DND-41 (cell line): ENCODE results near the gene ARHGAP45.

Experiments used
- ATAC-seq: fragments of 200-7000 bp; cut with Tn5 transposase; 3 replicates; pipeline ENCODE4 v1.9.1; 2021; ENCODE audit warnings: low read depth; ENCODE audit not compliant: insufficient read depth
- DNase-seq: peaks from one replicate; pipeline ENCODE4 v3.0.0-alpha.2; 2020
- H2AFZ ChIP-seq: 2 replicates; pipeline ENCODE4 v1.6.0; 2012; ENCODE audit warnings: low read depth, low read length
- H3K27ac ChIP-seq: 2 replicates; pipeline ENCODE4 v1.5.1; 2012; ENCODE audit warnings: low read length, inconsistent platforms
- H3K27me3 ChIP-seq: fragments of 200-600 bp; sonication (generic); 2 replicates; pipeline ENCODE4 v1.6.0; 2012; ENCODE audit warnings: low read length, mild to moderate bottlenecking, inconsistent platforms; ENCODE audit not compliant: insufficient read depth, poor library complexity
- H3K36me3 ChIP-seq: 2 replicates; pipeline ENCODE4 v1.5.1; 2012; ENCODE audit warnings: low read length, inconsistent platforms; ENCODE audit not compliant: insufficient read depth
- H3K4me1 ChIP-seq: 2 replicates; pipeline ENCODE4 v1.5.1; 2012; ENCODE audit warnings: mild to moderate bottlenecking, low read length; ENCODE audit not compliant: insufficient read depth
- H3K4me2 ChIP-seq: 2 replicates; pipeline ENCODE4 v1.6.0; 2012; ENCODE audit warnings: mild to moderate bottlenecking, moderate library complexity, low read length, inconsistent platforms; ENCODE audit not compliant: insufficient read depth
- H3K4me3 ChIP-seq, 2 experiments: fragments of 200-600 bp in 1 of 2; shearing (Covaris generic) in 1 of 2; 2 replicates each; pipeline ENCODE4 v1.5.1; 2012 to 2016; ENCODE audit warnings: inconsistent platforms in 2 of 2, low read length in 2 of 2, mild to moderate bottlenecking in 2 of 2, low read depth in 1 of 2, moderate library complexity in 1 of 2
- H3K79me2 ChIP-seq: 2 replicates; pipeline ENCODE4 v1.6.0; 2012; ENCODE audit warnings: low read length, inconsistent platforms; ENCODE audit not compliant: insufficient read depth
- H3K9ac ChIP-seq: 2 replicates; pipeline ENCODE4 v1.6.0; 2012; ENCODE audit warnings: low read depth, mild to moderate bottlenecking, inconsistent platforms, low read length, moderate library complexity
- H3K9me3 ChIP-seq: 2 replicates; pipeline ENCODE4 v1.5.1; 2012; ENCODE audit warnings: low read length, moderate library complexity, mild to moderate bottlenecking, inconsistent platforms; ENCODE audit not compliant: insufficient read depth, severe bottlenecking
- H4K20me1 ChIP-seq: 2 replicates; pipeline ENCODE4 v1.6.0; 2012; ENCODE audit warnings: low read length; ENCODE audit not compliant: insufficient read depth
- CTCF ChIP-seq: IDR thresholded peaks from 2 replicates; pipeline ENCODE4 v1.5.1; 2012; ENCODE audit warnings: borderline replicate concordance, low read length, moderate library complexity, mild to moderate bottlenecking; ENCODE audit not compliant: poor library complexity, severe bottlenecking; ENCODE audit errors: extremely low read depth
- EZH2 ChIP-seq: IDR thresholded peaks from 3 replicates; pipeline ENCODE4 v1.6.1; 2012; ENCODE audit warnings: borderline replicate concordance, low read depth, mild to moderate bottlenecking, moderate library complexity, low read length, inconsistent platforms; ENCODE audit not compliant: severe bottlenecking

Gene ARHGAP45

GRCh38 chr19:1081301-1082164 is 14.6 kb downstream of the ARHGAP45 start:
- Histone ChIP-seq H3K9ac (no peak overlapping the region), H3K27ac (no peak overlapping the region), H3K4me2 (no peak overlapping the region), H3K4me3 (no peak overlapping the region), H3K9me3 (no peaks in the 10 kb centered on the region), H4K20me1 (peaks cover 27% of the 10 kb centered on the region), H3K36me3 (peaks cover 82% of the 10 kb centered on the region), H3K27me3 (no peaks in the 10 kb centered on the region), H3K79me2 (0 out of 2 replicates have a peak, but pooled peaks cover 4% of the 10 kb centered on the region), H3K4me1 (peaks cover 14% of the 10 kb centered on the region), H2AFZ (no peak overlapping the region)
- no peak for ATAC-seq
- DNase-seq, result no peak
- TF ChIP-seq EZH2, result no peak
- no peak for TF ChIP-seq CTCF

DNA sequence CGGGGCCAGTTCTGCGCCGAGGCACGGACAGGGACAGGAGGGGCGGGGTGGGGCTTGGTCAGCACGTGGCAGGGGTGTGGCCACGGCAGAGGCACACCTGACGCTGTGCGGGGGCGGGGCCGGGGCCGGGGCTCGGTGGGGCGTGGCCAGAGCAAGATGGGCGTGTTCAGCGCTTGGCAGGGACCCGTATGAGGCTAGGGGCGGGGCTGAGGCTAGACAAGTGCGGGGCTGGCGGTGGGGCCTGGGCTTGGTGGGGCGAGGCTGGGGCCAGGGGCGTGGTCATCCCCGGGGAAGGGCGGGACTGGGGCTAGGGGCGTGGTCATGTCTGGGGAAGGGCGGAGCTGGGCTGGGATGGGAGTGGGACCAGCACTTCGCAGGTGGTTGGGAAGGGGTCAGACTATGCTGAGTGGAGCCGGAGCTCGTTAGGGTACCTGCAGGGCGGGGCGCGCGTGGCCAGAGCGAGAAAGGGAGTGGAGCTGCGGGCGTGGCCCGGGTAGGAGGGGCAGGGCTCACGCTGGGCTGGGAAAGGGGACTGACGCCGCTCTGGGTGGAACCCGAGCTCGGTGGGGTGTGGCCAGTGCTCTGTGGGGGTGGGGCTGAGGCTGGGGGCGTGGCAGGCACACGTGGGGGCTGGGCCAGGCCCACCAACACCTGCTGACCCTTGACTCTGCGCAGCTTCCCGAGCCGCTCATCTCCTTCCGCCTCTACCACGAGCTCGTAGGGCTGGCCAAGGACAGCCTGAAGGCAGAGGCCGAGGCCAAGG is 15.4 kb downstream of the ARHGAP45 start:
- Histone ChIP-seq H3K27ac (no peak overlapping the region), H3K4me3 (no peak overlapping the region), H2AFZ (no peak overlapping the region), H3K27me3 (no peaks in the 10 kb centered on the region), H3K9ac (no peak overlapping the region), H4K20me1 (peaks cover 31% of the 10 kb centered on the region), H3K9me3 (no peaks in the 10 kb centered on the region), H3K4me2 (no peak overlapping the region), H3K79me2 (0 out of 2 replicates have a peak, but pooled peaks cover 4% of the 10 kb centered on the region), H3K36me3 (peaks cover 88% of the 10 kb centered on the region), H3K4me1 (peaks cover 6% of the 10 kb centered on the region)
- ATAC-seq, result peak; percentile 49; the same call in 2 of the 3 replicates
- peak; percentile 58 for DNase-seq
- TF ChIP-seq CTCF (no peak), EZH2 (no peak)

- H3K4me2 ChIP-seq, result no peak overlapping the region
- H3K4me3 ChIP-seq, result no peak overlapping the region
- no peaks in the 10 kb centered on the region for H3K27me3 ChIP-seq
- TF ChIP-seq CTCF, result no peak
- TF ChIP-seq EZH2, result no peak
- no peaks in the 10 kb centered on the region for H3K4me1 ChIP-seq
- no peaks in the 10 kb centered on the region for H3K9me3 ChIP-seq
- peaks cover 26% of the 10 kb centered on the region for H4K20me1 ChIP-seq
- no peak overlapping the region for H3K27ac ChIP-seq
- DNase-seq, result no peak
- no peak overlapping the region for H2AFZ ChIP-seq
- ATAC-seq, result no peak
- peaks cover 91% of the 10 kb centered on the region for H3K36me3 ChIP-seq
- no peaks in the 10 kb centered on the region for H3K79me2 ChIP-seq
- no peak overlapping the region for H3K9ac ChIP-seq
These were observed 16.2 kb downstream of the ARHGAP45 start for GRCh38 chr19:1082928-1083816.
